Lower leg skin (tissue), 3 donors: Measurements from ENCODE around the gene APBA2.

Experiments used
- POLR2A ChIP-seq, 2 donors: fragments of 450-650 bp; IDR thresholded peaks; one replicate each; pipeline ENCODE4 v1.6.1; 2016 to 2017; ENCODE audit warnings: antibody characterized with exemption in 2 of 2, mild to moderate bottlenecking in 1 of 2, moderate library complexity in 1 of 2
- TF ChIP-seq, protein P1 (sequence below), 3 donors: fragments of 450-650 bp; IDR thresholded peaks; one replicate each; pipeline ENCODE4 v1.5.1; 2016; ENCODE audit warnings: antibody characterized with exemption in 3 of 3, mild to moderate bottlenecking in 3 of 3, moderate library complexity in 2 of 3

- TF ChIP-seq, protein P1, sequence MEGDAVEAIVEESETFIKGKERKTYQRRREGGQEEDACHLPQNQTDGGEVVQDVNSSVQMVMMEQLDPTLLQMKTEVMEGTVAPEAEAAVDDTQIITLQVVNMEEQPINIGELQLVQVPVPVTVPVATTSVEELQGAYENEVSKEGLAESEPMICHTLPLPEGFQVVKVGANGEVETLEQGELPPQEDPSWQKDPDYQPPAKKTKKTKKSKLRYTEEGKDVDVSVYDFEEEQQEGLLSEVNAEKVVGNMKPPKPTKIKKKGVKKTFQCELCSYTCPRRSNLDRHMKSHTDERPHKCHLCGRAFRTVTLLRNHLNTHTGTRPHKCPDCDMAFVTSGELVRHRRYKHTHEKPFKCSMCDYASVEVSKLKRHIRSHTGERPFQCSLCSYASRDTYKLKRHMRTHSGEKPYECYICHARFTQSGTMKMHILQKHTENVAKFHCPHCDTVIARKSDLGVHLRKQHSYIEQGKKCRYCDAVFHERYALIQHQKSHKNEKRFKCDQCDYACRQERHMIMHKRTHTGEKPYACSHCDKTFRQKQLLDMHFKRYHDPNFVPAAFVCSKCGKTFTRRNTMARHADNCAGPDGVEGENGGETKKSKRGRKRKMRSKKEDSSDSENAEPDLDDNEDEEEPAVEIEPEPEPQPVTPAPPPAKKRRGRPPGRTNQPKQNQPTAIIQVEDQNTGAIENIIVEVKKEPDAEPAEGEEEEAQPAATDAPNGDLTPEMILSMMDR (IDR thresholded peaks at IDR 0.05) = no peak
- no peak for TF ChIP-seq POLR2A (IDR thresholded peaks at IDR 0.05)
Observed at GRCh38 chr15:29123991-29124390, 238.2 kb downstream of the APBA2 start.
